Endothelial cell of umbilical vein (primary cell): Measurements from ENCODE around the gene MAGI1. TPM values are rescaled to one million over a fixed set of nuclear protein-coding genes. Genes with fewer than 3 reads are reported as not detected.

Experiments used
- BruUV-seq: library from RNA; stranded (reverse); fragments of 400-500 nt; replicated peaks from 2 replicates; lab custom pipeline; 2021; lab: Mats Ljungman, UMichigan
- CTCF ChIA-PET: fragments of 300-600, 350-600 bp; sonication (Branson Sonifier 250); formaldehyde crosslinking; loops from one replicate; lab custom pipeline; 2021; ENCODE audit warnings: antibody characterized with exemption, inconsistent platforms; lab: Charles Lee
- POLR2A ChIA-PET: fragments of 300-600, 350-600 bp; sonication (Branson Sonifier 250); formaldehyde crosslinking; loops from one replicate; lab custom pipeline; 2021; ENCODE audit warnings: antibody characterized with exemption, inconsistent platforms; lab: Charles Lee
- DNase-seq: peaks from one replicate; pipeline ENCODE4 v3.0.0-alpha.2; 2011; ENCODE audit warnings: low read depth, low spot score
- FAIRE-seq: peaks from 2 replicates; lab custom pipeline; 2011; peaks lifted over from hg19 to GRCh38; lab: Jason Lieb, UNC
- H2AFZ ChIP-seq: 2 replicates; pipeline ENCODE4 v1.6.0; 2012; ENCODE audit warnings: low read depth, low read length, control low read depth, inconsistent platforms
- H3K27ac ChIP-seq: 2 replicates; pipeline ENCODE4 v1.5.1; 2011; ENCODE audit warnings: low read depth, mild to moderate bottlenecking, control low read depth, low read length, moderate library complexity; ENCODE audit not compliant: insufficient read depth
- H3K27me3 ChIP-seq, 2 experiments: 2 replicates each; pipeline versions ENCODE4 v1.6.0 to v1.6.1; 2011; ENCODE audit warnings: low read length in 2 of 2, mixed read lengths in 1 of 2; ENCODE audit not compliant: control insufficient read depth in 2 of 2, insufficient read depth in 2 of 2
- H3K36me3 ChIP-seq, 2 experiments: 2 replicates in 1 of 2; 3 replicates in 1 of 2; pipeline ENCODE4 v1.5.1; 2011; ENCODE audit warnings: low read length in 2 of 2, mild to moderate bottlenecking in 1 of 2, moderate library complexity in 1 of 2; ENCODE audit not compliant: control insufficient read depth in 2 of 2, insufficient read depth in 2 of 2; ENCODE audit errors: extremely low read depth in 1 of 2
- H3K4me1 ChIP-seq: 3 replicates; pipeline ENCODE4 v1.5.1; 2011; ENCODE audit warnings: mild to moderate bottlenecking, low read length; ENCODE audit not compliant: control insufficient read depth, insufficient read depth; ENCODE audit errors: extremely low read depth
- H3K4me2 ChIP-seq: 2 replicates; pipeline ENCODE4 v1.6.1; 2011; ENCODE audit warnings: low read length, control low read depth, mixed read lengths; ENCODE audit not compliant: insufficient read depth
- H3K4me3 ChIP-seq, 3 experiments: fragments of 200-600 bp in 1 of 3; sonication (generic), shearing (Covaris generic) in 1 of 3; replicated peaks in 1 of 3; 2 replicates each; pipeline ENCODE4 v1.5.1; 2011 to 2016; ENCODE audit warnings: control low read depth in 3 of 3, low read length in 3 of 3, mild to moderate bottlenecking in 2 of 3, inconsistent platforms in 1 of 3, low read depth in 1 of 3, moderate library complexity in 1 of 3; ENCODE audit not compliant: insufficient read depth in 1 of 3
- H3K79me2 ChIP-seq: 2 replicates; pipeline ENCODE4 v1.6.0; 2012; ENCODE audit warnings: low read length, inconsistent platforms; ENCODE audit not compliant: control insufficient read depth, insufficient read depth
- H3K9ac ChIP-seq: replicated peaks from 2 replicates; pipeline ENCODE3; 2011; ENCODE audit warnings: low read length, control low read depth; ENCODE audit not compliant: insufficient read depth; ENCODE audit errors: extremely low read depth
- H3K9me1 ChIP-seq: replicated peaks from 3 replicates; pipeline ENCODE4 v1.6.0; 2011; ENCODE audit warnings: mild to moderate bottlenecking, low read length; ENCODE audit not compliant: control insufficient read depth, insufficient read depth; ENCODE audit errors: extremely low read depth
- H3K9me3 ChIP-seq: replicated peaks from 2 replicates; pipeline ENCODE4 v1.5.1; 2012; ENCODE audit warnings: low read length, inconsistent platforms; ENCODE audit not compliant: control insufficient read depth, insufficient read depth
- H4K20me1 ChIP-seq: replicated peaks from 2 replicates; pipeline ENCODE3; 2011; ENCODE audit warnings: mild to moderate bottlenecking, low read length; ENCODE audit not compliant: control insufficient read depth, insufficient read depth; ENCODE audit errors: extremely low read depth
- CTCF ChIP-seq, 2 donors: IDR thresholded peaks; 1 replicate in 1 of 2; 2 replicates in 1 of 2; pipeline ENCODE4 v1.5.1; 2011; ENCODE audit warnings: low read length in 2 of 2, mild to moderate bottlenecking in 2 of 2, moderate library complexity in 2 of 2, control low read depth in 1 of 2, inconsistent platforms in 1 of 2, low read depth in 1 of 2; ENCODE audit not compliant: insufficient read depth in 1 of 2; ENCODE audit errors: extremely low read depth in 1 of 2
- EZH2 ChIP-seq: IDR thresholded peaks from 2 replicates; pipeline ENCODE4 v1.6.1; 2012; ENCODE audit warnings: borderline replicate concordance, low read depth, mild to moderate bottlenecking, moderate library complexity, low read length, inconsistent platforms; ENCODE audit not compliant: severe bottlenecking
- FOS ChIP-seq: IDR thresholded peaks from 2 replicates; pipeline ENCODE4 v1.6.1; 2011; ENCODE audit warnings: mild to moderate bottlenecking, low read length, moderate library complexity, borderline replicate concordance; ENCODE audit not compliant: insufficient read depth
- GATA2 ChIP-seq: IDR thresholded peaks from 2 replicates; pipeline ENCODE4 v1.7.0; 2011; ENCODE audit warnings: low read depth, mild to moderate bottlenecking, moderate library complexity, mixed read lengths, low read length; ENCODE audit not compliant: insufficient read length, insufficient read depth
- JUN ChIP-seq: IDR thresholded peaks from 2 replicates; pipeline ENCODE4 v1.6.1; 2011; ENCODE audit warnings: borderline replicate concordance, low read depth; ENCODE audit not compliant: insufficient read length, insufficient read depth
- MYC ChIP-seq: IDR thresholded peaks from one replicate; pipeline ENCODE4 v1.6.1; 2011; ENCODE audit warnings: mild to moderate bottlenecking, low read depth, low read length
- POLR2A ChIP-seq: IDR thresholded peaks from 2 replicates; pipeline ENCODE4 v1.6.1; 2012; ENCODE audit warnings: low read depth, mild to moderate bottlenecking, control low read depth, low read length
- POLR2AphosphoS5 ChIP-seq: IDR thresholded peaks from 2 replicates; pipeline ENCODE4 v1.6.1; 2012; ENCODE audit warnings: low read depth, mild to moderate bottlenecking, control low read depth, low read length, moderate library complexity; ENCODE audit not compliant: insufficient read depth
- dilution Hi-C: fragments of 300-500 bp; cut with MboI; formaldehyde crosslinking; loops from one replicate; pipeline ENCODE4 v1.15.0; 2019; ENCODE audit warnings: low sequenced_read_pairs; ENCODE audit not compliant: extremely low pct_ligation_motif_present
- intact Hi-C: fragments of 100-400 bp; cut with micrococcal nuclease; formaldehyde crosslinking; loops from one replicate; pipeline ENCODE4 v1.10.0; 2022
- polyA plus RNA-seq, 4 experiments: library from polyadenylated mRNA; depleted of rRNA in 3 of 4; stranded (reverse) in 3 of 4; unstranded in 1 of 4; fragments of >200 nt; gene quantifications; 2 replicates each; pipeline versions ENCODE4 v1.2.1 to v1.2.3, GENCODE V29; 2011 to 2012; ENCODE audit warnings: missing spikeins in 1 of 4
- total RNA-seq: library from RNA; stranded (reverse); gene quantifications from 2 replicates; pipeline ENCODE4 v1.2.3, GENCODE V29; 2021
- TF ChIP-seq, protein P1 (sequence below): IDR thresholded peaks from 2 replicates; pipeline ENCODE4 v1.6.1; 2011; ENCODE audit not compliant: insufficient read depth, insufficient read length

The MAGI1 gene
- total and polyA plus RNA-seq, 2 donors (not counting 3 experiments of a cell fraction or from before 2014, with no cell fraction given), result 10.1 to 47.9 TPM

DNA sequence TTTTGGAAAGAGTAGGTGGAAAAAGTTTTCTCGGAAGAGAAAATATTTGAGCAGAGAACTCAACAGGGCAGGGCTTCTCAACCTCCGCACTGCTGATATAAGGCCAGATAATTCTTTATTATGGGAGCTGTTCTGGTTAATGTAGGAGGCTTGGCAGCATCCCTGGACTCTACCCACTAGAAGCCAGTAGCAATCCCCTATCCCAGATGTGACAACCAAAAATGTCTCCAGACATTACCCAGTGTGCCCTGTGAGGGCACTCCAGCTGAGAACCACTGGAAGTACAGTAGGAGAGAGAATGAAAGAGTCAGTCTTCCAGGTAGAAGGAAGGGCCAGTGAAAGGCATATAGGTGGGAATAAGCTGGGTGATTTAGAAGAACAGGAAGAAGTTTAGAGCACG lies 703.1 kb downstream of the MAGI1 start:
- TF ChIP-seq JUN (no peak), FOS (no peak), EZH2 (no peak), CTCF (IDR thresholded peaks at IDR 0.05; ENCODE audit: extremely low read depth in 1 of 2, insufficient read depth in 1 of 2, low read depth in 1 of 2, low read length in 2 of 2) (no peak), GATA2 (no peak), POLR2A (no peak), POLR2AphosphoS5 (no peak), MYC (no peak)
- TF ChIP-seq, protein P1, sequence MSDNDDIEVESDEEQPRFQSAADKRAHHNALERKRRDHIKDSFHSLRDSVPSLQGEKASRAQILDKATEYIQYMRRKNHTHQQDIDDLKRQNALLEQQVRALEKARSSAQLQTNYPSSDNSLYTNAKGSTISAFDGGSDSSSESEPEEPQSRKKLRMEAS, result no peak
- BruUV-seq, result no TSS peak
- CTCF ChIA-PET, result interaction anchor here (1.7 to 2.1 kb wide), 4 partner anchors 9 to 860 kb away, joined by 6 to 12 read pairs (median 8); no protein-coding TSS in a partner anchor

More for the DNA sequence above, 703.1 kb downstream of the MAGI1 start:
- Histone ChIP-seq H3K4me2 (no peak overlapping the region), H3K9me1 (no peaks in the 10 kb centered on the region), H3K4me1 (no peaks in the 10 kb centered on the region), H3K9ac (no peak overlapping the region), H4K20me1 (no peaks in the 10 kb centered on the region), H3K27ac (no peak overlapping the region), H3K79me2 (no peaks in the 10 kb centered on the region), H2AFZ (no peak overlapping the region), H3K9me3 (no peaks in the 10 kb centered on the region), H3K4me3 (no peak overlapping the region), H3K36me3 (no peaks in the 10 kb centered on the region), H3K27me3 (peaks cover 0 to 11% of the 10 kb centered on the region in 2 experiments)
- FAIRE-seq (no peak), DNase-seq (no peak)
- intact Hi-C loops (loop anchor here (2.0 kb wide), 1 partner anchor 101 kb away; no protein-coding TSS in a partner anchor), dilution Hi-C loops (no loop called here)
- POLR2A ChIA-PET, result no interaction called here
